PC-3 (cell line): Measurements from ENCODE around the gene TM4SF20.

Source experiments
- CTCF ChIP-seq: fragments of 300-600 bp; sonication (generic); conservative IDR thresholded peaks from 2 replicates; pipeline ENCODE4 v1.5.1; 2017; ENCODE audit warnings: antibody characterized with exemption, low read depth, mild to moderate bottlenecking, low read length
- EZH2 ChIP-seq: fragments of 300-600 bp; sonication (generic); IDR thresholded peaks from one replicate; pipeline ENCODE4 v1.6.1; 2017; ENCODE audit warnings: antibody characterized with exemption, mild to moderate bottlenecking, low read length; ENCODE audit not compliant: unreplicated experiment

- no peak for TF ChIP-seq CTCF
- TF ChIP-seq EZH2 = no peak
These were observed 36.7 kb upstream of the TM4SF20 start for GRCh38 chr2:227415538-227416424.
